ENCODE measurements around the gene INF2.

DNA sequence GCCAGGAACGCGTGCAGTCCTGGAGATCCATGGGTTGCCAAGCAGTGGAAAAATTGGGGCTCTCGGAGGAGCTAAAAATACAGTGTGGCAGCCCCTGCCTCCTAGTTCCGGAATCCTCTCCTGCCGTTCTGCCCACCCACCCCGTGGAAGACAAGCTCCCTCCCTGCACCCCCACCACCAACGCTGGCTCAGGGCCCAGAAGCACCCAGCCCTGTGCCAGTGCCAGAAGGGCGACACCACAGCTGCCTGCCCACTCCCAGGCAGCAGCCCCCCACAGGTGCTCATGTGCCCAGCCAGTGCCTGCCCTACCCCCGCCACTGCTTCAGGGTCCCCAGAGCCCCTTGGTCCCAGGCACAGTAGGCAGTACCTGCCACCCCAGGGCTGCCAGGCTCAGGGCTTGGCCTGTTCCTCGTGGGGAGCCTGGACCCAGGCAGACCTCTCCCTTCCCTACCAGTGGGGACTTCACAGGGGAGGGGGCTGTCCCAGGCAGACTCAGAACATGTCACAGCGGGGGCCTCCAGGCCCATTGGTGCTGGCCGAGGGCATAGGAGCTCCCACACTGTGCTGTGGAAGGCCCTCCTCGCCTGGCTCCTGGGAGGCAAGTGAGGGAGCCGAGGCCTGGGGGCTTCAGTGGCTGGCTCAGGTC lies 7.4 kb downstream of the INF2 start:
- TF ChIP-seq, protein P1, sequence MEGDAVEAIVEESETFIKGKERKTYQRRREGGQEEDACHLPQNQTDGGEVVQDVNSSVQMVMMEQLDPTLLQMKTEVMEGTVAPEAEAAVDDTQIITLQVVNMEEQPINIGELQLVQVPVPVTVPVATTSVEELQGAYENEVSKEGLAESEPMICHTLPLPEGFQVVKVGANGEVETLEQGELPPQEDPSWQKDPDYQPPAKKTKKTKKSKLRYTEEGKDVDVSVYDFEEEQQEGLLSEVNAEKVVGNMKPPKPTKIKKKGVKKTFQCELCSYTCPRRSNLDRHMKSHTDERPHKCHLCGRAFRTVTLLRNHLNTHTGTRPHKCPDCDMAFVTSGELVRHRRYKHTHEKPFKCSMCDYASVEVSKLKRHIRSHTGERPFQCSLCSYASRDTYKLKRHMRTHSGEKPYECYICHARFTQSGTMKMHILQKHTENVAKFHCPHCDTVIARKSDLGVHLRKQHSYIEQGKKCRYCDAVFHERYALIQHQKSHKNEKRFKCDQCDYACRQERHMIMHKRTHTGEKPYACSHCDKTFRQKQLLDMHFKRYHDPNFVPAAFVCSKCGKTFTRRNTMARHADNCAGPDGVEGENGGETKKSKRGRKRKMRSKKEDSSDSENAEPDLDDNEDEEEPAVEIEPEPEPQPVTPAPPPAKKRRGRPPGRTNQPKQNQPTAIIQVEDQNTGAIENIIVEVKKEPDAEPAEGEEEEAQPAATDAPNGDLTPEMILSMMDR (conservative IDR thresholded peaks at IDR 0.05; ENCODE audit: low read depth in 2 of 2) = no peak
- TF ChIP-seq POLR2AphosphoS5 (IDR thresholded peaks at IDR 0.05; ENCODE audit: low read depth) = no peak
